GM19023 (cell line): ENCODE data around the gene TK1.
A peak's percentile ranks its signal among the peaks of the same experiment; 100 is the strongest.
"Not testable (repeated sequence)": the region's sequence is repeated elsewhere in the genome, so short reads cannot be mapped to it uniquely, and the experiment has no call there.

Experiments
- ATAC-seq: cut with Tn5 transposase; IDR thresholded peaks from one replicate; pipeline ENCODE4 v1.9.1; 2021; ENCODE audit warnings: mild to moderate bottlenecking, moderate library complexity; ENCODE audit not compliant: unreplicated experiment

TK1 gene

GRCh38 chr17:78154903-78155811 lies 31.7 kb downstream of the TK1 start:
- ATAC-seq, result no peak

GRCh38 chr17:78151514-78152008 lies 35.3 kb downstream of the TK1 start:
- ATAC-seq, result no peak

GRCh38 chr17:78148286-78149016 lies 38.4 kb downstream of the TK1 start:
- no peak for ATAC-seq

- ATAC-seq, result no peak
These were observed 39.4 kb downstream of the TK1 start for GRCh38 chr17:78147315-78147998.

- ATAC-seq, result no peak
These were observed 40.0 kb downstream of the TK1 start for GRCh38 chr17:78146881-78147280.

GRCh38 chr17:78146471-78146869 lies 40.4 kb downstream of the TK1 start:
- no peak for ATAC-seq

GRCh38 chr17:78144736-78145641 lies 41.9 kb downstream of the TK1 start:
- ATAC-seq, result no peak

GRCh38 chr17:78144147-78144719 lies 42.6 kb downstream of the TK1 start:
- no peak for ATAC-seq

- no peak for ATAC-seq
These were observed 43.4 kb downstream of the TK1 start for GRCh38 chr17:78143214-78144146.

- no peak for ATAC-seq
These were observed 44.6 kb downstream of the TK1 start for GRCh38 chr17:78142119-78142861.

- no peak for ATAC-seq
These were observed 45.3 kb downstream of the TK1 start for GRCh38 chr17:78141437-78142118.

GRCh38 chr17:78140169-78141051 lies 46.4 kb downstream of the TK1 start:
- peak; percentile 75 for ATAC-seq

- not testable (repeated sequence) for ATAC-seq
These were observed 47.0 kb downstream of the TK1 start for GRCh38 chr17:78139861-78140168.

GRCh38 chr17:78138204-78139060 lies 48.4 kb downstream of the TK1 start:
- ATAC-seq, result no peak

GRCh38 chr17:78137392-78138203 lies 49.3 kb downstream of the TK1 start:
- no peak for ATAC-seq
